CD14-positive monocyte (primary cell): Measurements from ENCODE around the gene ZNF511. TPM values are rescaled to one million over a fixed set of nuclear protein-coding genes. Genes with fewer than 3 reads are reported as not detected.

ENCODE experiments used
- DNase-seq, 3 donors: peaks; one replicate each; pipeline ENCODE4 v3.0.0-alpha.2; 2011 to 2022
- H2AFZ ChIP-seq: 2 replicates; pipeline ENCODE4 v1.6.0; 2012; ENCODE audit warnings: mild to moderate bottlenecking, low read depth, low read length, inconsistent platforms; ENCODE audit not compliant: insufficient read depth, poor library complexity, severe bottlenecking
- H3K27ac ChIP-seq, 2 donors: 1 replicate in 1 of 2; 2 replicates in 1 of 2; pipeline ENCODE4 v1.5.1; 2012 to 2013; ENCODE audit warnings: low read length in 2 of 2, control low read depth in 1 of 2, inconsistent platforms in 1 of 2, low read depth in 1 of 2, mild to moderate bottlenecking in 1 of 2
- H3K27me3 ChIP-seq, 2 donors: one replicate each; pipeline versions ENCODE4 v1.6.0 to v1.6.1; 2011 to 2013; ENCODE audit warnings: low read length in 2 of 2; ENCODE audit not compliant: control insufficient read depth in 2 of 2, insufficient read depth in 2 of 2
- H3K36me3 ChIP-seq, 2 donors: replicated peaks in 1 of 2; 1 replicate in 1 of 2; 2 replicates in 1 of 2; pipeline versions ENCODE4 v1.5.1 to v1.6.1; 2012 to 2013; ENCODE audit warnings: low read length in 2 of 2, control low read depth in 1 of 2, inconsistent platforms in 1 of 2, mild to moderate bottlenecking in 1 of 2; ENCODE audit not compliant: insufficient read depth in 2 of 2, control insufficient read depth in 1 of 2
- H3K4me1 ChIP-seq, 2 donors: 1 replicate in 1 of 2; 2 replicates in 1 of 2; pipeline versions ENCODE4 v1.5.1 to v1.6.1; 2012 to 2013; ENCODE audit warnings: low read length in 2 of 2, control low read depth in 1 of 2, inconsistent platforms in 1 of 2, mild to moderate bottlenecking in 1 of 2, moderate library complexity in 1 of 2; ENCODE audit not compliant: insufficient read depth in 2 of 2, control insufficient read depth in 1 of 2
- H3K4me2 ChIP-seq: replicated peaks from 2 replicates; pipeline ENCODE3; 2012; ENCODE audit warnings: low read length, moderate library complexity, mild to moderate bottlenecking; ENCODE audit not compliant: poor library complexity, severe bottlenecking; ENCODE audit errors: extremely low read depth
- H3K4me3 ChIP-seq, 3 experiments: fragments of 200-600 bp in 1 of 3; sonication (generic) in 1 of 3; replicated peaks in 1 of 3; 1 replicate in 2 of 3; 2 replicates in 1 of 3; pipeline ENCODE4 v1.5.1; 2011 to 2013; ENCODE audit warnings: low read length in 3 of 3, mild to moderate bottlenecking in 3 of 3, control low read depth in 2 of 3, low read depth in 2 of 3, inconsistent platforms in 1 of 3, moderate library complexity in 1 of 3
- H3K79me2 ChIP-seq: 2 replicates; pipeline ENCODE4 v1.6.0; 2012; ENCODE audit warnings: mild to moderate bottlenecking, control low read depth, inconsistent platforms, low read length, moderate library complexity; ENCODE audit not compliant: insufficient read depth
- H3K9ac ChIP-seq: 2 replicates; pipeline ENCODE4 v1.6.0; 2017; ENCODE audit warnings: low read length, mild to moderate bottlenecking; ENCODE audit not compliant: insufficient read depth, poor library complexity, severe bottlenecking
- H3K9me3 ChIP-seq, 2 donors: replicated peaks in 1 of 2; 1 replicate in 1 of 2; 2 replicates in 1 of 2; pipeline versions ENCODE4 v1.5.1 to v1.6.1; 2012 to 2013; ENCODE audit warnings: low read length in 2 of 2, control low read depth in 1 of 2; ENCODE audit not compliant: control insufficient read depth in 1 of 2, insufficient read depth in 1 of 2
- H4K20me1 ChIP-seq: 2 replicates; pipeline ENCODE4 v1.6.0; 2012; ENCODE audit warnings: mild to moderate bottlenecking, low read length, control low read depth, moderate library complexity; ENCODE audit not compliant: insufficient read depth
- H3K27ac Mint-ChIP-seq, 7 donors: one replicate each; pipeline ENCODE4 v1.8.0; 2020; ENCODE audit warnings: mild to moderate bottlenecking in 7 of 7, mixed read lengths in 7 of 7, moderate library complexity in 6 of 7, inconsistent platforms in 2 of 7
- H3K27me3 Mint-ChIP-seq, 3 donors: one replicate each; pipeline ENCODE4 v1.8.0; 2021 to 2022; ENCODE audit warnings: low read depth in 3 of 3, mild to moderate bottlenecking in 3 of 3, mixed read lengths in 3 of 3, moderate library complexity in 3 of 3, inconsistent platforms in 1 of 3
- H3K36me3 Mint-ChIP-seq, 2 donors: one replicate each; pipeline ENCODE4 v1.8.0; 2020; ENCODE audit warnings: mixed read lengths in 2 of 2, inconsistent platforms in 1 of 2, mild to moderate bottlenecking in 1 of 2
- H3K4me1 Mint-ChIP-seq: one replicate; pipeline ENCODE4 v1.8.0; 2020; ENCODE audit warnings: mild to moderate bottlenecking, mixed read lengths
- H3K4me3 Mint-ChIP-seq, 2 donors: one replicate each; pipeline ENCODE4 v1.8.0; 2020; ENCODE audit warnings: mild to moderate bottlenecking in 2 of 2, mixed read lengths in 2 of 2, moderate library complexity in 1 of 2
- H3K9me3 Mint-ChIP-seq, 7 donors: one replicate each; pipeline ENCODE4 v1.8.0; 2020 to 2022; ENCODE audit warnings: mixed read lengths in 7 of 7, mild to moderate bottlenecking in 6 of 7, moderate library complexity in 6 of 7, inconsistent platforms in 2 of 7
- WGBS: methylation state at CpG from one replicate; pipeline ENCODE4 v1.1.5; 2013; ENCODE audit warnings: missing lambda C conversion rate; ENCODE audit not compliant: insufficient coverage; 5-methylcytosine and 5-hydroxymethylcytosine counted together
- intact Hi-C, 2 donors: fragments of 100-400 bp; cut with micrococcal nuclease; formaldehyde crosslinking; loops; one replicate each; pipeline versions ENCODE4 v1.15.0 to v1.15.1; 2023
- polyA plus RNA-seq, 3 donors: library from polyadenylated mRNA; depleted of rRNA in 1 of 3; unstranded in 2 of 3; stranded (reverse) in 1 of 3; fragments of 300-500 nt in 2 of 3; fragments of >200 nt in 1 of 3; fragmentation: Illumina TruSeq in 2 of 3; gene quantifications; 1 replicate in 2 of 3; 2 replicates in 1 of 3; pipeline ENCODE4 v1.2.3, GENCODE V29; 2012 to 2021
- TF ChIP-seq, protein P1 (sequence below): fragments of 200-600 bp; IDR thresholded peaks from one replicate; pipeline ENCODE4 v1.8.0; 2022; ENCODE audit warnings: antibody characterized with exemption, mild to moderate bottlenecking

ZNF511 gene
- polyA plus RNA-seq, 3 donors = 30.3 to 118 (median 84.7) TPM

DNA sequence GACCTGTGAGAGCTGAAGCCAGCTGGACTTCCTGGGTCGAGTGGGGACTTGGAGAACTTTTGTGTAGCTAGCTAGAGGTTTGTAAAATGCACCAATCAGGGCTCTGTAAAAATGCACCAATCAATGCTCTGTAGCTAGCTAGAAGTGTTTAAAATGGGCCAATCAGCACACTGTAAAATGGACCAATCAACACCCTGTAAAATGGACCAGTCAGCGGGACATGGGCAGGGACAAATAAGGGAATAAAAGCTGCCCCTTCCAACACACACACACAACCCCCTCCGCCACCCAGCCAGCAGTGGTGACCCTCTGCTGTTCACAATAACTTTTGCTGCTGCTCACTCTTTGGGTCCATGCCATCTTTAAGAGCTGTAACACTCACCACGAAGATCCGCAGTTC, 7.1 kb downstream of the ZNF511 start:
- Mint-ChIP-seq H3K36me3 (peaks cover 27 to 28% of the 10 kb centered on the region in 2 donors), H3K27ac (no peak overlapping the region), H3K4me3 (peak overlapping the region in 1 of 2 donors; percentile 13), H3K4me1 (peaks cover 9% of the 10 kb centered on the region), H3K27me3 (peaks cover 18 to 23% (median 21%) of the 10 kb centered on the region in 3 donors), H3K9me3 (peaks cover 0 to 14% (median 10%) of the 10 kb centered on the region in 7 donors)
- Histone ChIP-seq H3K9ac (no peak overlapping the region), H3K4me1 (peaks cover 6 to 7% of the 10 kb centered on the region in 2 donors), H3K9me3 (peaks cover under 1 to 2% of the 10 kb centered on the region in 2 donors), H3K36me3 (peaks cover 14 to 26% of the 10 kb centered on the region in 2 donors), H3K27ac (no peak overlapping the region), H4K20me1 (no peaks in the 10 kb centered on the region), H3K4me2 (no peak overlapping the region), H3K27me3 (peaks cover 0 to 10% of the 10 kb centered on the region in 2 donors), H3K79me2 (no peaks in the 10 kb centered on the region), H3K4me3 (no peak overlapping the region), H2AFZ (no peak overlapping the region)
- DNase-seq = no peak
- TF ChIP-seq, protein P1, sequence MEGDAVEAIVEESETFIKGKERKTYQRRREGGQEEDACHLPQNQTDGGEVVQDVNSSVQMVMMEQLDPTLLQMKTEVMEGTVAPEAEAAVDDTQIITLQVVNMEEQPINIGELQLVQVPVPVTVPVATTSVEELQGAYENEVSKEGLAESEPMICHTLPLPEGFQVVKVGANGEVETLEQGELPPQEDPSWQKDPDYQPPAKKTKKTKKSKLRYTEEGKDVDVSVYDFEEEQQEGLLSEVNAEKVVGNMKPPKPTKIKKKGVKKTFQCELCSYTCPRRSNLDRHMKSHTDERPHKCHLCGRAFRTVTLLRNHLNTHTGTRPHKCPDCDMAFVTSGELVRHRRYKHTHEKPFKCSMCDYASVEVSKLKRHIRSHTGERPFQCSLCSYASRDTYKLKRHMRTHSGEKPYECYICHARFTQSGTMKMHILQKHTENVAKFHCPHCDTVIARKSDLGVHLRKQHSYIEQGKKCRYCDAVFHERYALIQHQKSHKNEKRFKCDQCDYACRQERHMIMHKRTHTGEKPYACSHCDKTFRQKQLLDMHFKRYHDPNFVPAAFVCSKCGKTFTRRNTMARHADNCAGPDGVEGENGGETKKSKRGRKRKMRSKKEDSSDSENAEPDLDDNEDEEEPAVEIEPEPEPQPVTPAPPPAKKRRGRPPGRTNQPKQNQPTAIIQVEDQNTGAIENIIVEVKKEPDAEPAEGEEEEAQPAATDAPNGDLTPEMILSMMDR = no peak
- 64% methylated on average over 3 of the region's 5 CpGs for WGBS
- intact Hi-C loops = loop anchor here in 1 of 2 donors (5.0 kb wide), 2 partner anchors 174 to 374 kb away; partner anchors contain the start of gene CFAP46

DNA sequence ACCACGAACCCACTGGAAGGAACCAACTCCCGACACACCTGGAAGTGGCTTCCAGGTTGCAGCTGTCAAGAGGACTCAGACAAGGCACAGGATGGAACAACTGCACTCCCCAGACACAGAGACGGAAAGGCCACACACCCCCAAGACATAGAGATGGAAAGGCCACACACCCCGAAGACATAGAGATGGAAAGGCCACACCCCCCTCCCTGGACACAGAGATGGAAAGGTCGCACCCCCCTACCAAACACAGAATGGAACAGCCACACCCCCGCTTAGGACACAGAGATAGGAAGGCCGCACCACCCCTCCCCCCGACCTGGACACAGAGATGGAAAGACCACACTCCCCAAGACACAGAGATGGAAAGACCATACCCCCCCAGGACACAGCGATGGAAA, 7.6 kb downstream of the ZNF511 start:
- Histone ChIP-seq H3K4me1 (peaks cover 6 to 7% of the 10 kb centered on the region in 2 donors), H3K9me3 (peaks cover 5 to 6% of the 10 kb centered on the region in 2 donors), H4K20me1 (no peaks in the 10 kb centered on the region), H2AFZ (no peak overlapping the region), H3K27me3 (peaks cover 0 to 12% of the 10 kb centered on the region in 2 donors), H3K27ac (no peak overlapping the region), H3K36me3 (peaks cover 14 to 22% of the 10 kb centered on the region in 2 donors), H3K9ac (no peak overlapping the region), H3K4me2 (no peak overlapping the region), H3K79me2 (no peaks in the 10 kb centered on the region), H3K4me3 (no peak overlapping the region)
- H3K4me1 Mint-ChIP-seq = peaks cover 9% of the 10 kb centered on the region
- peaks cover 18 to 25% (median 22%) of the 10 kb centered on the region in 3 donors for H3K27me3 Mint-ChIP-seq
- peaks cover 0 to 18% (median 14%) of the 10 kb centered on the region in 7 donors for H3K9me3 Mint-ChIP-seq
- H3K4me3 Mint-ChIP-seq = peak overlapping the region in 1 of 2 donors; percentile 13
- no peak for DNase-seq
- intact Hi-C loops = loop anchor here in 1 of 2 donors (5.0 kb wide), 2 partner anchors 174 to 374 kb away; partner anchors contain the start of gene CFAP46
- peaks cover 24% of the 10 kb centered on the region in 2 donors for H3K36me3 Mint-ChIP-seq
- no peak overlapping the region for H3K27ac Mint-ChIP-seq
- WGBS = 49% methylated on average over 3 of the region's 9 CpGs
- TF ChIP-seq, protein P1 = no peak
